ENCODE results near the gene LYZL1. TPM values are rescaled to one million over a fixed set of nuclear protein-coding genes. Genes with fewer than 3 reads are reported as not detected.
"Not testable (repeated sequence)": the region's sequence is repeated elsewhere in the genome, so short reads cannot be mapped to it uniquely, and the experiment has no call there.

LYZL1 gene
- total and polyA plus RNA-seq, 9 of the 15 experiments (the other 6 are each of a cell fraction or from before 2014, with no cell fraction given) = not detected

- H3K9me3 ChIP-seq (replicated peaks; ENCODE audit: control insufficient read depth, insufficient read depth, low read depth, low read length); ATAC-seq; intact Hi-C loops (cut with micrococcal nuclease); H3K27ac ChIP-seq (ENCODE audit: extremely low read depth, low read depth, low read length); CTCF ChIA-PET (ENCODE audit: low intra/inter-chr PET ratio); DNase-seq (ENCODE audit: extremely low read depth in 1 of 4, low spot score in 3 of 4); H2AFZ ChIP-seq (ENCODE audit: low read depth, low read length); H3K79me2 ChIP-seq (ENCODE audit: control insufficient read depth, insufficient read depth, low read length); H4K20me1 ChIP-seq (replicated peaks; ENCODE audit: control insufficient read depth, insufficient read depth, low read length); H3K4me2 ChIP-seq (ENCODE audit: insufficient read depth, low read length); H3K36me3 ChIP-seq (ENCODE audit: control insufficient read depth, insufficient read depth, low read length); in situ Hi-C loops (cut with MboI); H3K9me1 ChIP-seq (ENCODE audit: control insufficient read depth, insufficient read depth, low read length); H3K4me1 ChIP-seq (replicated peaks in 1 of 2; ENCODE audit: control insufficient read depth in 2 of 2, insufficient read depth in 2 of 2, low read length in 2 of 2); BruUV-seq (replicated peaks); FAIRE-seq; H3K4me3 ChIP-seq; H3K9ac ChIP-seq (ENCODE audit: insufficient read depth in 1 of 2, low read depth in 2 of 2, low read length in 2 of 2); TF ChIP-seq CEBPG (CRISPR knock-in tag; IDR thresholded peaks at IDR 0.05): not testable (repeated sequence)
- TF ChIP-seq CEBPB (tag; IDR thresholded peaks at IDR 0.05) (peak; percentile 73), CEBPG (tag; conservative IDR thresholded peaks at IDR 0.05 in 1 of 2, IDR thresholded peaks at IDR 0.05 in 1 of 2) (peak; percentile 41 to 81)
- 0% methylated on average over 5 of the region's 5 CpGs for WGBS (ENCODE audit: insufficient coverage, low coverage, missing lambda C conversion rate)
- POLR2A ChIA-PET = interaction anchor here (1.0 kb wide), 2 partner anchors 11 to 43 kb away, joined by 3 read pairs; no protein-coding TSS in a partner anchor
- H3K27me3 ChIP-seq (ENCODE audit: control insufficient read depth in 2 of 2, insufficient read depth in 2 of 2, low read length in 2 of 2) = peaks cover 11 to 46% of the 10 kb centered on the region in 2 experiments
Observed at GRCh38 chr10:29320680-29321121, 31.8 kb downstream of the LYZL1 start.

GRCh38 chr10:29321656-29322055 lies 32.8 kb downstream of the LYZL1 start:
- no TSS peak for BruUV-seq (replicated peaks)
- Histone ChIP-seq H3K27ac (ENCODE audit: extremely low read depth, low read depth, low read length) (no peak overlapping the region), H3K27me3 (ENCODE audit: control insufficient read depth in 2 of 2, insufficient read depth in 2 of 2, low read length in 2 of 2) (peaks cover 11 to 43% of the 10 kb centered on the region in 2 experiments), H3K36me3 (ENCODE audit: control insufficient read depth, insufficient read depth, low read length) (no peaks in the 10 kb centered on the region), H3K4me1 (replicated peaks in 1 of 2; ENCODE audit: control insufficient read depth in 2 of 2, insufficient read depth in 2 of 2, low read length in 2 of 2) (peaks cover 0 to 3% of the 10 kb centered on the region in 2 experiments; a peak in 1 of 5 replicates), H3K4me3 (no peak overlapping the region), H3K9me3 (replicated peaks; ENCODE audit: control insufficient read depth, insufficient read depth, low read depth, low read length) (no peaks in the 10 kb centered on the region), H3K79me2 (ENCODE audit: control insufficient read depth, insufficient read depth, low read length) (no peaks in the 10 kb centered on the region), H3K4me2 (ENCODE audit: insufficient read depth, low read length) (no peak overlapping the region), H3K9me1 (ENCODE audit: control insufficient read depth, insufficient read depth, low read length) (no peaks in the 10 kb centered on the region), H4K20me1 (replicated peaks; ENCODE audit: control insufficient read depth, insufficient read depth, low read length) (no peaks in the 10 kb centered on the region), H3K9ac (ENCODE audit: insufficient read depth in 1 of 2, low read depth in 2 of 2, low read length in 2 of 2) (no peak overlapping the region), H2AFZ (ENCODE audit: low read depth, low read length) (no peak overlapping the region)
- 0% methylated on average over 8 of the region's 8 CpGs for whole genome bisulfite sequencing (ENCODE audit: insufficient coverage, low coverage, missing lambda C conversion rate)
- FAIRE-seq (no peak), ATAC-seq (no peak), DNase-seq (ENCODE audit: extremely low read depth in 1 of 4, low spot score in 3 of 4) (no peak)
- in situ Hi-C loops (cut with MboI) = no loop called here
- ChIA-PET POLR2A (interaction anchor here (0.7 to 1.0 kb wide), 2 partner anchors 9 to 10 kb away, joined by 3 read pairs; no protein-coding TSS in a partner anchor), CTCF (ENCODE audit: low intra/inter-chr PET ratio) (no interaction called here)
- TF ChIP-seq PPARD (CRISPR knock-in tag; IDR thresholded peaks at IDR 0.05) (no peak), SRSF3 (IDR thresholded peaks at IDR 0.05; ENCODE audit: insufficient read depth, low read length) (no peak), ARID1B (IDR thresholded peaks at IDR 0.05) (no peak), ZHX1 (conservative IDR thresholded peaks at IDR 0.05; ENCODE audit: low read length) (no peak), KDM5B (IDR thresholded peaks at IDR 0.05; ENCODE audit: insufficient replicate concordance, low read depth, low read length) (no peak), CCAR2 (IDR thresholded peaks at IDR 0.05; ENCODE audit: low read depth, low read length) (no peak), KLF6 (CRISPR knock-in tag; IDR thresholded peaks at IDR 0.05; ENCODE audit: borderline replicate concordance) (no peak), HLTF (IDR thresholded peaks at IDR 0.05) (no peak), POLR3G (IDR thresholded peaks at IDR 0.05; ENCODE audit: extremely low read depth, insufficient read length, insufficient replicate concordance) (no peak), MBD2 (IDR thresholded peaks at IDR 0.05; ENCODE audit: borderline replicate concordance, low read depth) (no peak)
- intact Hi-C loops (cut with micrococcal nuclease) = no loop called here
